SIG-M5 (cell line): Measurements from ENCODE around the gene DUS3L.
"Not testable (repeated sequence)": the region's sequence is repeated elsewhere in the genome, so short reads cannot be mapped to it uniquely, and the experiment has no call there.

Experiments used
- DNase-seq: peaks from one replicate; lab custom pipeline; 2025; lab: John Stamatoyannopoulos, UW

Gene DUS3L

DNA sequence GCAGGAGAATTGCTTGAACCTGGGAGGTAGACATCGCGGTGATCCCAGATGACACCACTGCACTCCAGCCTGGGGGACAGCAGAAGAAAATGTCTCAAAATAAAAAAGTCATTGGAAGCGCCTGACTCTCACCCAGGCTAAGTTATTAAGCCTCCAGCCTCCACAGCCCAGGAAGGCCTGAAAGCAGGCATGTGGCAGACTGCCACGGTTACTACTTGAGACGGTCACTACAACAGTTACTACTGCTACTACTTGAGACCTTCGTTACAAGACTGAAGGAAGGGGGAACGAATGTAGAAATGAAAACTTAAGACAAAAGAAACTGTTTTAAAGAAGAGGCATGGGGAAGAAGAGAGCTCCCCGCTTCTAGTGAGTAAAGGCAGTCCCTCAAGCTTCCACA lies 16.0 kb downstream of the DUS3L start:
- DNase-seq, result no peak

DNA sequence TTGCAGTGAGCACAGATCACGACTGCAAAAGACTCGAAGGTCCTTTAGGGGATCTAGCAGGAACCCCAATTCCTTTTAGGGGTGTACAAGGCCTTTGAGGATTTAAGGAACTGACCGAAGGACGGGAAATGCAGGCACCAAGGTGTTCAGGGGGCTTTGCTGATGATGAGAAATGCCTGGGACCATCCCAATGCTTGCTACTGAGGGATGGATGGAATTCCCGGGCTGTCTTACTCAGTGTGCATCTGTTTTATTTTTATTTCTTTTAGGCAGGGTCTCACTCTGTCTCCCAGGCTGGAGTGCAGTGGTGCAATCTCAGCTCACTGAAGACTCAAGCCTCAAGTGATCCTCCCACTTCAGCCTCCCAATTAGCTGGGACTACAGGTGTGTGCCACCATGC lies 17.7 kb downstream of the DUS3L start:
- DNase-seq, result no peak

DNA sequence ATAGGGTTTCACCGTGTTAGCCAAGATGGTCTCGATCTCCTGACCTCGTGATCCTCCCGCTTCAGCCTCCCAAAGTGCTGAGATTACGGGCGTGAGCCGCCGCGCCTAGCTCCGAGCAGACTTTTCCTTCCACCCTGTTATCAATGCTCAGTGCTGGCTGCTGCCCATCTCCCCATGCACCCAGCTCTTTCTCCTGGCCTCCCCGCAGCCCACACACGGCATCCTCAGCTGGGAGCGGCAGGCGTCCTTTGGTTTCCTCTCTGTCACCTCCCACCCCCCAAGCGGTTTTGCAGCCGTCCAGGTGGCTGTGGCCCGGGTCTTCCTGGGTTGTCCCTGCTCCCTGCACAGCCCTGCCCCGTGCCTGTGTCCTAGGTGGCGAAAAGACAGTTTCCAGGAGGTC lies 18.5 kb downstream of the DUS3L start:
- DNase-seq, result no peak

DNA sequence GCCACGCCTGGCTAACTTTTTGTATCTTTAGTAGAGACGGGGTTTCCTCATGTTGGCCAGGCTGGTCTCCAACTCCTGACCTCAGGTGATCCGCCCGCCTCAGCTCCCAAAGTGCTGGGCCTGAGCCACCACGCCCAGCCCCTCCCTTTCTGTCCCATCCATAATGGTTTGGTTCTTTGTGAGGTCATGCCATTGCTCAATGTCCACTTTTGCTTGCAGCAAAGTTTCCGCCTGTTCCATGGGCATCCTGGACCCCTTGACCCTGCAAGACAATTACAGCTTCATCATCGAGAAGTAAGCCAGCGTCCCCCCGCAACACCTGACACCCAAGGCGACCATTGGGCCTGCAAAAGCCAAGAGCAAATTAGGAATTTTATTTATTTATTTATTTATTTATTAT lies 23.0 kb downstream of the DUS3L start:
- DNase-seq, result no peak

DNA sequence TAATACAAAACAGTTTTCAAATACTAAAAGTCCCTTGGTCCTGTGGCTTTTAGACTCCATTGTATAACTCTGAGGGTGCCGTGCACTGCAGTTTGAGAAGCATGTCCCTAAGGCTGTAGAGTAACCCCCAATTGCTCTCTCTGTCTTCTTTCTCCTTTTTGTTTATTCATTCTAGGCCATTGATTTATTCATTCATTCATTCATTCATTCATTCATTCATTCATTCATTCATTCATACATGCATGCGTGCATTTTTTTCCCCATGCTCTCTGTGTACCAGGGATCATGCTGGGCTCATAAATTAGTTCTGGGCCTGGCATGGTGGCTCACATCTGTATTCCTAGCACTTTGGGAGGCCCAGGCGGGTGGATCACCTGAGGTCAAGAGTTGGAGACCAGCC lies 25.7 kb downstream of the DUS3L start:
- no peak for DNase-seq

DNA sequence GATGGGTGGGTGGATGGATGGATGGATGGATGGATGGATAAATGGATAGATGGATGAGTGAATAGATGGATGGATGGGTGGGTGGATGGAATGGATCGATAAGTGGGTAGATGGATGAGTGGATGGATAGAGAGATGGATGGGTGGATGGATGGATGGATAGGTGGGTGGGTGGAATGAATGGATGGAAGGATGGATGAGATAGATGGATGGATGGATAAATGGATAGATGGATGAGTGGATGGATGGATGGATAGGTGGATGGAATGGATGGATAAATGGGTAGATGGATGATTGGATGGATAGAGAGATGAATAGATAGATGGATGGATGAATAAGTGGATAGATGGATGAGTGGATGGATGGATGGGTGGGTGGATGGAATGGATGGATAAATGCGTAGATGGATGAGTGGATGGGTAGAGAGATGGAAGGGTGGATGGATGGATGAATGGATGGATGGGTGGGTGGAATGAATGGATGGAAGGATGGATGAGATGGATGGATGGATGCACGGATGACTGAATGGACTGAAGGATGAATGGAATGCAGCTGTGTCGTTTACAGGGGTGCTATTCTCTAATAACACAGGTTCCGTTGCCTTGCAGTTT lies 28.2 kb downstream of the DUS3L start:
- DNase-seq, result no peak

DNA sequence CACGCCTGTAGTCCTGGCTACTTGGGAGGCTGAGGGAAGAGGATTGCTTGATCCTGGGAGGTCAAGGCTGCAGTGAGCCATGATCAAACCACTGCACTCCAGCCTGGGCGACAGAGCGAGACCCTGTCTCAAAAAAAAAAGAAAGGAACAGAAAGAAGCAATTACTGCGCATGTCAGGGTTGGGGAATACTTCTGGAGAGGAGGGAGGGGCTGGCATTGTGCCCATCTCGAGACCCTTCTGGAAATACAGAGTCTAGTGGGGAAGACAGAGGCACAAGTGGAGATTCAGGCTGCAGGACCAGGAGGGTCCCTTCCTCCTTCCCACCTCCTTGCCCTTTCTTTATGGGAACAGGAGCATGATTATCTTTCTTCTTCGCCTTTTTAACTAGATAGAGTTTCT lies 37.2 kb downstream of the DUS3L start:
- no peak for DNase-seq

DNA sequence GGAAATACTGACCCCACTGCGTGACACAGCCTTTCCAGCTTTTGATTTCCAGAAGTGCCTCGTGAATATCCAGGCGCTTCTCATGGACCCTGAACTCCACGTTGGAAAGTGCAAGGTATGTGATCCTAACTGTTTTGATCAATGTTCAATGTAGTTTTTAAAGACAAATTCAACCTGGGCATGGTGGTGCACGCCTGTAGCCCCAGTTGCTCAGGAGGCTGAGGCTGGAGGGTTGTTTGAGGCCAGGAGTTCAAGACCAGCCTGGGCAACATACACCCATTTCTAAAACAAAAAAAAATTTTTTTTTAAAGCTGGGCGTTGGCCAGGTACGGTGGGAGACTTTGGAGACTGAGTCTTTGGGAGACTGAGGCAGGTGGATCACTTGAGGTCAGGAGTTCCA lies 39.3 kb downstream of the DUS3L start:
- no peak for DNase-seq

DNA sequence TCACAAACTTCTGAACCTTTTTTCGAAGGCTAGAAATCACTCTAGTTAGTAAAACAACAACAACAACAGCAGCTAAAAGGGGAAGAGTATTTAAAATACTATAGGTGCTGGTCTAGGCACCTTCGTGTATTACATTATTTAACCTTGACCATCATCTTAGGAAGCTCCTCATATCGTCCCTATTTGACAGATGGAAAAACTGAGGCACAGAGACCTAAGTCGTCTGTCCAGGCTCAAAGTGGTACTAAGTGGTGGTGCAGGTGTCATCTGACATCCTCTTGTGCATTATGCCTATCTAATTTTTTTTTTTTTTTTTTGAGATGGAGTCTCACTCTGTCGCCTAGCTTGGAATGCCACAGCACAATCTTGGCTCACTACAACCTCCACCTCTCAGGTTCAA lies 41.5 kb downstream of the DUS3L start:
- DNase-seq, result no peak

DNA sequence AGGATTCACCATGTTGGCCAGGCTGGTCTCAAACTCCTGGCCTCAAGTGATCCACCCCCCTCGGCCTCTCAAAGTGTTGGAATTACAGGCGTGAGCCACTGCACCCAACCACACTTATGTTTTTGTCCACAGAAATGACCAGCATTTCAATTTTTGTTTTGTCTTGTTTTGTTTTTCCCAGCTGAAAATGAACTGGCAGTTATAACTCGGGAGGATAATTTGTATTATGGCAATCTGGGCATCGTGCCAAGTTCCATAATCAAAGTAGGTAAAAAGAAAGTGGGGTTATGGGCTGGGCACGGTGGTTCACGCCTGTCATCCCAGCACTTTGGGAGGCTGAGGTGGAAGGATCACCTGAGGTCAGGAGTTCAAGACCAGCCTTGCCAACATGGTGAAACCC lies 42.0 kb downstream of the DUS3L start:
- not testable (repeated sequence) for DNase-seq

DNA sequence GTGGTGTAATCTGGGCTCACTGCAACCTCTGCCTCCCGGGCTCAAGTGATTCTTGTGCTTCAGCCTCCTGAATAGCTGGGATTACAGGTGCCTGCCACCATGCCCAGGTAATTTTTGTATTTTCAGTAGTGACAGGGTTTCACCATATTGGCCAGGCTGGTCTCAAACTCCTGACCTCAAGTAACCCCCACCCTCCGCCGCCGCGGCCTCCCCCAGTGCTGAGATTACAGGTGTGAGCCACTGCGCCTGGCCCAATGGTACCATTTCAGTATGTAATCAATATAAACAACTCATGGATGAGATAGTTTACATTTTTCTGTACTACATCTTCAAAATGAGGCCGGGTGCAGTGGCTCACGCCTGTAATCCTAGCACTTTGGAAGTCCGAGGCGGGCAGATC lies 46.0 kb downstream of the DUS3L start:
- not testable (repeated sequence) for DNase-seq

DNA sequence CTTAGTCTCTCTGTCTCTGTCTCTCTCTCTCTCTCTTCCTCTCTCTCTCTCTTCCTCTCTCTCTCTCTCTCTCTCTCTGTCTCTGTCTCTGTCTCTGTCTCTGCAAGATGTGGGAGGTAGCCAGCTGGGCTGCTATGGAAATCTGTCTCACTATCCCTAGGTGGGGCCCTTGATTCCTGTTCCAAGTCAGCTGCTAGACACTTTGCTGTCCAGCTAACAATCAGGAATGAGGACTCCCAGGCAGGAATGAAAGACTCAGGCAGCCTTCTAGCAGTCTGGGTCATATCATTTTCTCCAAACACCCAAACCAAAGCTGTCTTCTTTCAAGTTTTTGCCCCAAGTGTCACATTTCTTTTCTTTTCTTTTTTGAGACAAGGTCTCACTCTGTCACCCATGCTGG lies 47.3 kb downstream of the DUS3L start:
- no peak for DNase-seq

DNA sequence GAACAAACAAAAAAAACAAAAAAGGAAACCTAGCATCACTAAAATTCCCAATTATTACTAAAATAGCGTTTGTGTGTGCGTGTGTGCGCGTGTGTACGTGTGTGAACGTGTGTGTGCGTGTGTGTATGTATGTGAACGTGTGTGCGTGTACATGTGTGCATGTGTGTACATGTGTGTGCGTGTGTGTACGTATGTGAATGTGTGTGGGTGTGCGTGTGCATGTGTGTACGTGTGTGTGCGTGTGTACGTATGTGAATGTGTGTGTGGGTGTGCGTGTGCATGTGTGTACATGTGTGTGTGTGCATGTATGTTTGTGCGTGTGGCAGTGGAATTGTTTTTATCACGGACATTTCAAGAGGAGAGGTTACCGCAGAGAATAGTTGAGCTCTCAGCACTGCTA lies 48.9 kb downstream of the DUS3L start:
- DNase-seq, result no peak

DNA sequence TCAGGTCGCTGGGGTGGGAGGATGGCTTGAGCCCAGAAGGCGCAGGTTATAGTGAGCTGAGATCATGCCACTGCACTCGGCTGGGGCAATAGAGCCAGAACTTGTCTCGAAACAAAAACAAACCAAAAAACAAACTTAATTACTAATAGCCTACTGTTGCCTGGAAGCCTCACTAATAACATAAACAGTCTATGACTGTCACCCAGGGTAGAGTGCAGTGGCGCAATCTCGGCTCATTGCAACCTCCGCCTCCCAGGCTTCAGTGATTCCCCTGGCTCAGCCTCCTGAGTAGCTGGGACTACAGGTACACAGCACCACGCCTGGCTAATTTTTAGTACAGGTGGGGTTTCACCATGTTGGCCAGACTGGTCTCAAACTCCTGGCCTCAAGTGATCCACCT lies 52.5 kb downstream of the DUS3L start:
- DNase-seq, result no peak
